CD8-positive, alpha-beta memory T cell (primary cell): ENCODE results near the gene GLDC. TPM values are rescaled to one million over a fixed set of nuclear protein-coding genes. Genes with fewer than 3 reads are reported as not detected.
"Not testable (repeated sequence)": the region's sequence is repeated elsewhere in the genome, so short reads cannot be mapped to it uniquely, and the experiment has no call there.

Source experiments
- CTCF ChIA-PET: fragments of 350-600 bp; sonication (Branson Sonifier 250); formaldehyde crosslinking; loops from one replicate; lab custom pipeline; 2021; ENCODE audit warnings: antibody characterized with exemption; lab: Charles Lee
- POLR2A ChIA-PET: fragments of 350-600 bp; sonication (Branson Sonifier 250); formaldehyde crosslinking; loops from one replicate; lab custom pipeline; 2021; ENCODE audit warnings: antibody characterized with exemption; lab: Charles Lee
- DNase-seq, 5 donors: peaks; one replicate each; pipeline versions ENCODE4 v3.0.0 to v3.0.0-alpha.2; 2020 to 2022; ENCODE audit warnings: mixed read lengths in 1 of 5
- H3K27ac ChIP-seq: one replicate; pipeline ENCODE4 v1.7.0; 2013; ENCODE audit warnings: low read depth, mild to moderate bottlenecking, low read length, moderate library complexity
- H3K27me3 ChIP-seq: 2 replicates; pipeline ENCODE4 v1.7.0; 2013; ENCODE audit warnings: low read length, mild to moderate bottlenecking; ENCODE audit not compliant: insufficient read depth, poor library complexity, severe bottlenecking
- H3K36me3 ChIP-seq: 2 replicates; pipeline ENCODE4 v1.7.0; 2013; ENCODE audit warnings: mild to moderate bottlenecking, low read length, moderate library complexity; ENCODE audit not compliant: insufficient read depth
- H3K4me1 ChIP-seq: 2 replicates; pipeline ENCODE4 v1.7.0; 2013; ENCODE audit warnings: mild to moderate bottlenecking, low read length, moderate library complexity; ENCODE audit not compliant: insufficient read depth
- H3K4me3 ChIP-seq: 2 replicates; pipeline ENCODE4 v1.7.0; 2013; ENCODE audit warnings: mild to moderate bottlenecking, low read length
- H3K9me3 ChIP-seq: 2 replicates; pipeline ENCODE4 v1.7.0; 2013; ENCODE audit warnings: mild to moderate bottlenecking, low read length
- H3K27ac Mint-ChIP-seq, 8 donors: one replicate each; pipeline ENCODE4 v1.8.0; 2020 to 2021; ENCODE audit warnings: mixed read lengths in 8 of 8, mild to moderate bottlenecking in 6 of 8, inconsistent platforms in 3 of 8, moderate library complexity in 3 of 8
- H3K27me3 Mint-ChIP-seq, 2 donors: one replicate each; pipeline ENCODE4 v1.8.0; 2020 to 2021; ENCODE audit warnings: mixed read lengths in 2 of 2, mild to moderate bottlenecking in 1 of 2, moderate library complexity in 1 of 2
- H3K36me3 Mint-ChIP-seq, 3 donors: one replicate each; pipeline ENCODE4 v1.8.0; 2020 to 2021; ENCODE audit warnings: mixed read lengths in 3 of 3, inconsistent platforms in 1 of 3, mild to moderate bottlenecking in 1 of 3
- H3K4me1 Mint-ChIP-seq, 3 donors: one replicate each; pipeline ENCODE4 v1.8.0; 2020 to 2021; ENCODE audit warnings: mixed read lengths in 3 of 3, inconsistent platforms in 1 of 3, mild to moderate bottlenecking in 1 of 3
- H3K4me3 Mint-ChIP-seq, 7 donors: one replicate each; pipeline ENCODE4 v1.8.0; 2020 to 2021; ENCODE audit warnings: mixed read lengths in 7 of 7, mild to moderate bottlenecking in 6 of 7, moderate library complexity in 4 of 7, inconsistent platforms in 2 of 7
- H3K9me3 Mint-ChIP-seq, 5 donors: one replicate each; pipeline ENCODE4 v1.8.0; 2020 to 2022; ENCODE audit warnings: mixed read lengths in 5 of 5, mild to moderate bottlenecking in 3 of 5, moderate library complexity in 2 of 5, inconsistent platforms in 1 of 5
- polyA plus RNA-seq: library from polyadenylated mRNA; unstranded; fragments of 300-500 nt; fragmentation: Illumina TruSeq; gene quantifications from one replicate; pipeline ENCODE4 v1.2.3, GENCODE V29; 2021
- total RNA-seq, 2 experiments: library from RNA; stranded (reverse); gene quantifications; one replicate each; pipeline ENCODE4 v1.2.3, GENCODE V29; 2021

GLDC gene
- total and polyA plus RNA-seq, 3 experiments from 2014 or later = 0.58 to 3.8 (median 3.1) TPM

GRCh38 chr9:6545017-6545691, 100.4 kb downstream of the GLDC start:
- Histone ChIP-seq H3K27me3 (no peaks in the 10 kb centered on the region), H3K27ac (no peak overlapping the region), H3K36me3 (no peaks in the 10 kb centered on the region), H3K4me1 (no peaks in the 10 kb centered on the region), H3K4me3 (no peak overlapping the region), H3K9me3 (no peaks in the 10 kb centered on the region)
- Mint-ChIP-seq H3K36me3 (no peaks in the 10 kb centered on the region), H3K27ac (no peak overlapping the region), H3K27me3 (peaks cover 5 to 13% of the 10 kb centered on the region in 2 donors), H3K4me1 (no peaks in the 10 kb centered on the region), H3K4me3 (no peak overlapping the region), H3K9me3 (no peaks in the 10 kb centered on the region)
- ChIA-PET CTCF (no interaction called here), POLR2A (no interaction called here)
- DNase-seq = no peak

DNA sequence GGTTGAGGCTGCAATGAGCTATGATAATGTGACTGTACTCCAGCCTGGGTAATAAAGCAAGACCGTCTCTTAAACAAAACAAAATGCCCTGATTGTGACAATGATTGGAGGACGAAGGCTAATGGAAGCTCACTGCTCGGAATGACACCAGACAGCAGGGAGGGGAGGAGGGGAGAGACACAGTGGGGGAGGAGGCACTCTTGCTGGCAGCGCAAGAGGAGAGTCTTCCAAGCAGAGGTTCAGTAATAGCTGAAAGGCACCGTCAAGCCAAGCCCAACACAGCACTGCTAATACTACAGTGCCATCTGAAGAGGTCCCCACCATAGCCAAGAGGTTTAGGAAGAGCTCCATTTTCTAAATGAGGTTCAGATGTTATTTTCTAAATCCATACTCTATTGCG, 102.3 kb downstream of the GLDC start:
- no peak overlapping the region for H3K4me3 Mint-ChIP-seq
- peak overlapping the region in 1 of 8 donors; percentile 5 for H3K27ac Mint-ChIP-seq
- DNase-seq = no peak
- no peak overlapping the region for H3K27ac ChIP-seq
- no peaks in the 10 kb centered on the region for H3K27me3 ChIP-seq
- ChIA-PET POLR2A (no interaction called here), CTCF (interaction anchor here (0.8 kb wide), 1 partner anchor 9 kb away, joined by 3 read pairs; no protein-coding TSS in a partner anchor)
- H3K4me1 ChIP-seq = no peaks in the 10 kb centered on the region
- H3K9me3 ChIP-seq = no peaks in the 10 kb centered on the region
- no peaks in the 10 kb centered on the region for H3K9me3 Mint-ChIP-seq
- H3K4me1 Mint-ChIP-seq = no peaks in the 10 kb centered on the region
- H3K36me3 ChIP-seq = no peaks in the 10 kb centered on the region
- no peak overlapping the region for H3K4me3 ChIP-seq
- no peaks in the 10 kb centered on the region for H3K36me3 Mint-ChIP-seq
- peaks cover 4 to 13% of the 10 kb centered on the region in 2 donors for H3K27me3 Mint-ChIP-seq

GRCh38 chr9:6542617-6543016, 102.9 kb downstream of the GLDC start:
- H3K27ac ChIP-seq, H3K9me3 ChIP-seq, H3K4me1 Mint-ChIP-seq, H3K9me3 Mint-ChIP-seq, DNase-seq, H3K36me3 ChIP-seq, H3K4me3 ChIP-seq, H3K4me3 Mint-ChIP-seq, H3K4me1 ChIP-seq, H3K36me3 Mint-ChIP-seq, H3K27me3 ChIP-seq, POLR2A ChIA-PET, H3K27ac Mint-ChIP-seq: not testable (repeated sequence)
- CTCF ChIA-PET = interaction anchor here (0.8 kb wide), 1 partner anchor 10 kb away, joined by 3 read pairs; no protein-coding TSS in a partner anchor
- peaks cover 4 to 13% of the 10 kb centered on the region in 2 donors for H3K27me3 Mint-ChIP-seq

DNA sequence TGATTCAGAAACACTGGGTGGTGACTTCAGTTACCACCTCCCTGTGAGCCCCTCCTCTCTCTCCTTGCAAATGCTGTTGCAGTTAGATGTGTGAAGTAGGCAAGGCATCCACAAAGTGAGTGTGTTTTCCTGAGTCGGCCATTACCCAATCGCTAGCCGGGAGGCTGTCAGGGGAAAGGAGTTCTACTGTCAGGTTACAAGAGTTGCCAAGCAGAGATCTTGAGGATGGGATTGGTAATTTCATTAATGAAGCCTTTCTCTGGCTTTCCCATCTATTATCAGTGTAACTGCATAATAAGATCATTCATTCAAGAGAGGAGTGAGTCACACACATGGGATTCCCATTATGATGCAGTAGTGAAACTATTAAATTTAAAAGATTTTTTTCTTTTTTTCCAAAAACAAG, 106.9 kb downstream of the GLDC start:
- Histone ChIP-seq H3K4me1 (no peaks in the 10 kb centered on the region), H3K27me3 (no peaks in the 10 kb centered on the region), H3K4me3 (no peak overlapping the region), H3K36me3 (no peaks in the 10 kb centered on the region), H3K9me3 (no peaks in the 10 kb centered on the region), H3K27ac (no peak overlapping the region)
- Mint-ChIP-seq H3K4me3 (no peak overlapping the region), H3K27ac (no peak overlapping the region), H3K36me3 (peaks cover 0 to 2% (median 0%) of the 10 kb centered on the region in 3 donors), H3K9me3 (no peaks in the 10 kb centered on the region), H3K4me1 (peaks cover 0 to 2% (median 0%) of the 10 kb centered on the region in 3 donors), H3K27me3 (peaks cover 8 to 17% of the 10 kb centered on the region in 2 donors)
- DNase-seq = no peak
- POLR2A ChIA-PET = no interaction called here
- CTCF ChIA-PET = no interaction called here

GRCh38 chr9:6535594-6535993, 109.9 kb downstream of the GLDC start:
- Histone ChIP-seq H3K9me3 (no peaks in the 10 kb centered on the region), H3K27me3 (no peaks in the 10 kb centered on the region), H3K36me3 (no peaks in the 10 kb centered on the region), H3K4me3 (no peak overlapping the region), H3K27ac (no peak overlapping the region), H3K4me1 (no peaks in the 10 kb centered on the region)
- Mint-ChIP-seq H3K27me3 (peaks cover 5 to 7% of the 10 kb centered on the region in 2 donors), H3K9me3 (no peaks in the 10 kb centered on the region), H3K4me3 (no peak overlapping the region), H3K4me1 (peaks cover 0 to 2% (median 0%) of the 10 kb centered on the region in 3 donors), H3K27ac (no peak overlapping the region), H3K36me3 (peaks cover 0 to 2% (median 0%) of the 10 kb centered on the region in 3 donors)
- POLR2A ChIA-PET = no interaction called here
- no peak for DNase-seq
- CTCF ChIA-PET = no interaction called here

DNA sequence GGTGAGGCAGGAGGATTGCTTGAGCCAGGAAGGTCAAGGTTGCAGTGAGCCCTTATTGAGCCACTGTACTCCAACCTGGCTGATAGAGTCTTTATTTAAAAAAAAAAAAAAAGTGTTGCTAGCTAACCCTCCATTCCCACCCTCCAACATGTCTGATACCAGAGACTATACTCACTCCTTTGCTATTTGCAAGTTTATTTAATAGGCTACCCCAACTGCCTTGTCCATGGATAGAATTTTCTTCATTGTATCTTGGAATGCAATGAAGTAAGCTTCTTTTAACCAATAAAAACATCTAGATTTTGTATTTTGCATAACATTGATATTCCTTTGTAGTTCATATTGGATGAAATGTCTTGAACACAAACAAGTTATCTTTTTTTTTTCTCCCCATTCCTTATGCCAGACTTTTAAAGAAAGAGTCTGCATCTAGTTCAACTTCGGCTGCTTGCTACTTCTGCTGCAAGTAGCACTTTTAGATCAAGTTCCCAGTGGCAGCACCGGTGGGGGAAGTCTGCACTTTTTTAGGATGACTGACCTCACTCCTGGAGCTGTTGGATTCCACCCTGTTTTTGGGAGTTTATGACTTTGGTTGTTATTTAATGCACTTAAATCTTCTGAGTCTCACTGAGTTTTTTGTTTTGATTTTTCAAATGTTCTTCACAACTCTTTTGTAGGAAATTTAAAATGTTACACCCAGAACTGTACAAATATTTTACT, 120.0 kb downstream of the GLDC start:
- Histone ChIP-seq H3K27me3 (no peaks in the 10 kb centered on the region), H3K27ac (no peak overlapping the region), H3K4me1 (no peaks in the 10 kb centered on the region), H3K36me3 (peaks cover 3% of the 10 kb centered on the region), H3K4me3 (no peak overlapping the region), H3K9me3 (no peaks in the 10 kb centered on the region)
- Mint-ChIP-seq H3K27ac (no peak overlapping the region), H3K36me3 (peaks cover 14 to 27% (median 27%) of the 10 kb centered on the region in 3 donors), H3K9me3 (peaks cover 5 to 19% (median 10%) of the 10 kb centered on the region in 5 donors), H3K4me1 (no peaks in the 10 kb centered on the region), H3K4me3 (no peak overlapping the region), H3K27me3 (no peaks in the 10 kb centered on the region)
- CTCF ChIA-PET = interaction anchor here (1.0 kb wide), 1 partner anchor 30 kb away, joined by 3 read pairs; no protein-coding TSS in a partner anchor
- DNase-seq = no peak
- POLR2A ChIA-PET = no interaction called here

DNA sequence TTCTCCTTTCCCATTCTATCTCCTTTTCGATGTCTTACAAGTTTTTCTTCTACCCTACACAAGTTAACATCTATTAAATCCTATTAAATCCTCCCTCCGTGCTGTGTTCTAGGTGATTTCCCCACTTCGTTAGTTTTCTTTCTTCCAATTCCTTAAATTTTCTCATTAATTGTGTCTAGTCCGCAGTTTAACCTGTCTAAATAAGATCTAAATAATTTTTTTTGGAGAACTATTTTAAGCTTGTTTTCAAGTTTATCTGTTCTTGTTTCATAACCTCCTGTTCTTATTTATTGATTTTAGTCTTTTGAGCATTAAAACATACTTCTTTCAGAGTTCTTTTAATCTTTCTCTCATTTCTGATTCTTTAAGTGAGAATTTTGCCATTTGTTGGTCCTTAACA, 123.3 kb downstream of the GLDC start:
- H3K27ac ChIP-seq = no peak overlapping the region
- no peak overlapping the region for H3K4me3 ChIP-seq
- H3K27me3 ChIP-seq = no peaks in the 10 kb centered on the region
- peaks cover 18 to 44% (median 36%) of the 10 kb centered on the region in 3 donors for H3K36me3 Mint-ChIP-seq
- H3K27me3 Mint-ChIP-seq = no peaks in the 10 kb centered on the region
- DNase-seq = no peak
- CTCF ChIA-PET = no interaction called here
- H3K9me3 ChIP-seq = no peaks in the 10 kb centered on the region
- H3K4me1 Mint-ChIP-seq = no peaks in the 10 kb centered on the region
- no peak overlapping the region for H3K4me3 Mint-ChIP-seq
- POLR2A ChIA-PET = interaction anchor here (0.7 kb wide), 1 partner anchor 94 kb away, joined by 3 read pairs; no protein-coding TSS in a partner anchor
- peaks cover 5 to 22% (median 10%) of the 10 kb centered on the region in 5 donors for H3K9me3 Mint-ChIP-seq
- peak overlapping the region in 1 of 8 donors; percentile 58 for H3K27ac Mint-ChIP-seq
- H3K36me3 ChIP-seq = peaks cover 4% of the 10 kb centered on the region
- no peaks in the 10 kb centered on the region for H3K4me1 ChIP-seq

GRCh38 chr9:6512085-6512657, 133.4 kb downstream of the GLDC start:
- POLR2A ChIA-PET = no interaction called here
- peaks cover 13 to 21% (median 21%) of the 10 kb centered on the region in 3 donors for H3K36me3 Mint-ChIP-seq
- CTCF ChIA-PET = no interaction called here

More at GRCh38 chr9:6512085-6512657, 133.4 kb downstream of the GLDC start:
- Histone ChIP-seq H3K4me3 (no peak overlapping the region), H3K36me3 (peaks cover 2% of the 10 kb centered on the region), H3K9me3 (no peaks in the 10 kb centered on the region), H3K27ac (no peak overlapping the region), H3K4me1 (no peaks in the 10 kb centered on the region), H3K27me3 (no peaks in the 10 kb centered on the region)
- no peak for DNase-seq
- Mint-ChIP-seq H3K9me3 (no peaks in the 10 kb centered on the region), H3K4me1 (peaks cover 0 to 2% (median 0%) of the 10 kb centered on the region in 3 donors), H3K27ac (peak overlapping the region in 2 of 8 donors; percentile 47 to 52), H3K4me3 (no peak overlapping the region), H3K27me3 (no peaks in the 10 kb centered on the region)
